Prostate gland (tissue), 2 donors: Measurements from ENCODE around the gene PTPN1. TPM values are rescaled to one million over a fixed set of nuclear protein-coding genes. Genes with fewer than 3 reads are reported as not detected.

Experiments
- DNase-seq: peaks from one replicate; pipeline ENCODE4 v3.0.0-alpha.2; 2019; ENCODE audit warnings: low spot score
- H3K27ac ChIP-seq, 2 donors: fragments of 200-600 bp; sonication (generic); 2 replicates each; pipeline ENCODE4 v1.5.1; 2017 to 2019
- H3K27me3 ChIP-seq: fragments of 200-600 bp; sonication (generic); replicated peaks from 2 replicates; pipeline ENCODE4 v1.5.1; 2019; ENCODE audit not compliant: insufficient read depth
- H3K36me3 ChIP-seq, 2 donors: fragments of 200-600 bp; sonication (generic); 1 replicate in 1 of 2; 2 replicates in 1 of 2; pipeline versions ENCODE4 v1.5.1 to v1.8.1; 2017 to 2019
- H3K4me1 ChIP-seq: fragments of 200-600 bp; sonication (generic); replicated peaks from 2 replicates; pipeline ENCODE4 v1.5.1; 2019
- H3K4me3 ChIP-seq, 2 donors: fragments of 200-600 bp; sonication (generic); 2 replicates each; pipeline ENCODE4 v1.5.1; 2017 to 2019
- H3K9me3 ChIP-seq: fragments of 200-600 bp; sonication (generic); 2 replicates; pipeline ENCODE4 v1.5.1; 2017
- POLR2A ChIP-seq: fragments of 450-650 bp; IDR thresholded peaks from one replicate; pipeline ENCODE4 v1.6.1; 2016; ENCODE audit warnings: antibody characterized with exemption, mild to moderate bottlenecking
- POLR2AphosphoS5 ChIP-seq: sonication (generic); formaldehyde crosslinking; IDR thresholded peaks from one replicate; pipeline ENCODE4 v1.6.1; 2017; ENCODE audit warnings: antibody characterized with exemption
- WGBS: methylation state at CpG from one replicate; pipeline ENCODE4 v1.1.5; 2018; 5-methylcytosine and 5-hydroxymethylcytosine counted together
- intact Hi-C: fragments of 100-400 bp; cut with DNase I; formaldehyde crosslinking; loops from one replicate; pipeline ENCODE4 v1.14.2; 2022
- total RNA-seq, 2 donors: library from RNA; depleted of rRNA; stranded (reverse); fragments of >200 nt; gene quantifications; one replicate each; pipeline ENCODE4 v1.1.0, GENCODE V29; 2016
- TF ChIP-seq, protein P1 (sequence below), 4 experiments: fragments of 200-600 bp in 2 of 4; fragments of 450-650 bp in 2 of 4; sonication (generic) in 2 of 4; IDR thresholded peaks; 1 replicate in 3 of 4; 2 replicates in 1 of 4; pipeline ENCODE4 v1.5.1; 2016 to 2019; ENCODE audit warnings: antibody characterized with exemption in 4 of 4, mild to moderate bottlenecking in 2 of 4, moderate library complexity in 2 of 4

Gene PTPN1
- total RNA-seq, 2 donors from 2014 or later: 28.5 to 46.6 TPM

DNA sequence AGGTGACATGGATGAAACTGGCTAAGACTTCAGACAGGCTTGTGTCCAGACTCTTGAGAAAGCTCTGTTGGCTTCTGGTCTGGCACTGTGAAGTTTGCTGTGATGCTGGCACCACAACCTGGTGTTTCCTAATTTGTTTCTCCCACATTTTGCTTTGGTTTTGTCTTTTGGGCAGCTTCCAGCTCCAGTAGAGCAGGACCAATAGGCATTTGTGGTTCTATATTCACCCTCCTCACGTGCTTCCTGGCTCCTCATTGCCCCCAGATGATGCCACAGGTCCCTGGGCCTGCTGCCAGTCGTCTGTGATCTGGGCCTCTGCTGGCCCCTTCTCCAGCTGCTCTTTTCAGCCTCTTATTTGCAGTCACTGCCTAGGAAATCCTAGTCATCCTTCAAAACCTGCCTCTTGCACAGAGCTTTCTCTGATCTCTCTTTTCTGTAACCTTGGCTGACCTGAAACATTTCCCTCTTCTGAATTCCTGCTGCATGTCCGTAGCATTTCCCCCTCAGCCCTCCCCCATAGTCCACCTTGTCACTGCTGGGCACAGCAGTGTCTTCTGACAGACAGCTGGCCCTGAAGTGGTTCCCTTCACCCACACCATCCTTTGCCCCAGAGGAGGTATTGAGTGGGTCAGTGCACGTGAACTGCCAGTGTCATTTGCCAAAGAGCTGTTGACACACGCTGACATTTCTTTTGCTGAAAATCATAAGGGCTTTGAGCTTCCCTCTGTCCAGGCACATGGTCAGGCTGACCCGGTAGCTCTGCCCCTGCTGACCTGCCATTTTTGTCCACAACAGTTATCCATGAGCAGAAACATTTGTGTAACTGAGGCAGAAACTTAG lies 63.0 kb downstream of the PTPN1 start:
- intact Hi-C loops: loop anchor here (5.0 kb wide), 2 partner anchors 61 to 96 kb away; partner anchors contain the start of gene PTPN1

DNA sequence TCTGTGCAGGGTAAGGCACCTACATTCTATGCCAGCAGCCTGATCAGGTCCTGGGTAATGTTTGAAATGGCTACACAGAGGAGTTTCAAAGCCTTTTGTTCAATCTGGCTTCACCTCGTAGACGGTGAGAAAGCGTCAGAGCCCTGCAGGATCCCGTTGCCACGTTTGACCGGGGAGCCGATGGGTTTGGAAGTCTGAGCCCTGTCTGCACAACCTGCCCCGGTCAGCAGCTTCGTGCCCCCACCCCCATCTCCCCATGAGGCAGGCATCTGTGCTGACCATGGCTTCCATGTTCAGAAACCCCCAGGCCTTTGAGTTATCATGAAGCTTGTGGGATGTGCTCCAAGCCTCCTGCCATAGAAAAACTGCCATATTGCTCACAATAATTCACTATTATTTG lies 63.9 kb downstream of the PTPN1 start:
- no peaks in the 10 kb centered on the region for H3K27me3 ChIP-seq
- DNase-seq: no peak
- TF ChIP-seq POLR2A: no peak
- TF ChIP-seq, protein P1, sequence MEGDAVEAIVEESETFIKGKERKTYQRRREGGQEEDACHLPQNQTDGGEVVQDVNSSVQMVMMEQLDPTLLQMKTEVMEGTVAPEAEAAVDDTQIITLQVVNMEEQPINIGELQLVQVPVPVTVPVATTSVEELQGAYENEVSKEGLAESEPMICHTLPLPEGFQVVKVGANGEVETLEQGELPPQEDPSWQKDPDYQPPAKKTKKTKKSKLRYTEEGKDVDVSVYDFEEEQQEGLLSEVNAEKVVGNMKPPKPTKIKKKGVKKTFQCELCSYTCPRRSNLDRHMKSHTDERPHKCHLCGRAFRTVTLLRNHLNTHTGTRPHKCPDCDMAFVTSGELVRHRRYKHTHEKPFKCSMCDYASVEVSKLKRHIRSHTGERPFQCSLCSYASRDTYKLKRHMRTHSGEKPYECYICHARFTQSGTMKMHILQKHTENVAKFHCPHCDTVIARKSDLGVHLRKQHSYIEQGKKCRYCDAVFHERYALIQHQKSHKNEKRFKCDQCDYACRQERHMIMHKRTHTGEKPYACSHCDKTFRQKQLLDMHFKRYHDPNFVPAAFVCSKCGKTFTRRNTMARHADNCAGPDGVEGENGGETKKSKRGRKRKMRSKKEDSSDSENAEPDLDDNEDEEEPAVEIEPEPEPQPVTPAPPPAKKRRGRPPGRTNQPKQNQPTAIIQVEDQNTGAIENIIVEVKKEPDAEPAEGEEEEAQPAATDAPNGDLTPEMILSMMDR (IDR thresholded peaks at IDR 0.05): no peak
- no peaks in the 10 kb centered on the region for H3K9me3 ChIP-seq
- H3K36me3 ChIP-seq: peaks cover 0 to 9% of the 10 kb centered on the region in 2 donors
- H3K4me1 ChIP-seq: peaks cover 8% of the 10 kb centered on the region
- H3K27ac ChIP-seq: no peak overlapping the region
- no peak overlapping the region for H3K4me3 ChIP-seq
- intact Hi-C loops: loop anchor here (2.0 to 5.0 kb wide), 3 partner anchors 62 to 383 kb away; partner anchors contain the start of genes CEBPB and PTPN1
- 80% methylated on average over 9 of the region's 9 CpGs for WGBS

More for the DNA sequence above, 63.0 kb downstream of the PTPN1 start:
- peaks cover 0 to 6% of the 10 kb centered on the region in 2 donors for H3K36me3 ChIP-seq
- TF ChIP-seq, protein P1 (IDR thresholded peaks at IDR 0.05): no peak
- no peak for TF ChIP-seq POLR2AphosphoS5
- TF ChIP-seq POLR2A: no peak
- H3K27me3 ChIP-seq: no peaks in the 10 kb centered on the region
- no peak for DNase-seq
- no peaks in the 10 kb centered on the region for H3K9me3 ChIP-seq
- no peak overlapping the region for H3K4me3 ChIP-seq
- H3K27ac ChIP-seq: no peak overlapping the region
- WGBS: 35% methylated on average over 6 of the region's 6 CpGs
- peaks cover 8% of the 10 kb centered on the region for H3K4me1 ChIP-seq

- Histone ChIP-seq H3K27me3 (no peaks in the 10 kb centered on the region), H3K27ac (no peak overlapping the region), H3K9me3 (no peaks in the 10 kb centered on the region), H3K4me3 (no peak overlapping the region), H3K4me1 (peaks cover 8% of the 10 kb centered on the region), H3K36me3 (peaks cover 1 to 12% of the 10 kb centered on the region in 2 donors)
- TF ChIP-seq POLR2AphosphoS5: no peak
- TF ChIP-seq, protein P1 (IDR thresholded peaks at IDR 0.05): no peak
- TF ChIP-seq POLR2A: no peak
- DNase-seq: no peak
- intact Hi-C loops: loop anchor here (2.0 to 5.0 kb wide), 3 partner anchors 62 to 384 kb away; partner anchors contain the start of genes CEBPB and PTPN1
- 95% methylated on average over 5 of the region's 5 CpGs for WGBS
Observed at GRCh38 chr20:50574586-50574985, 64.4 kb downstream of the PTPN1 start.

DNA sequence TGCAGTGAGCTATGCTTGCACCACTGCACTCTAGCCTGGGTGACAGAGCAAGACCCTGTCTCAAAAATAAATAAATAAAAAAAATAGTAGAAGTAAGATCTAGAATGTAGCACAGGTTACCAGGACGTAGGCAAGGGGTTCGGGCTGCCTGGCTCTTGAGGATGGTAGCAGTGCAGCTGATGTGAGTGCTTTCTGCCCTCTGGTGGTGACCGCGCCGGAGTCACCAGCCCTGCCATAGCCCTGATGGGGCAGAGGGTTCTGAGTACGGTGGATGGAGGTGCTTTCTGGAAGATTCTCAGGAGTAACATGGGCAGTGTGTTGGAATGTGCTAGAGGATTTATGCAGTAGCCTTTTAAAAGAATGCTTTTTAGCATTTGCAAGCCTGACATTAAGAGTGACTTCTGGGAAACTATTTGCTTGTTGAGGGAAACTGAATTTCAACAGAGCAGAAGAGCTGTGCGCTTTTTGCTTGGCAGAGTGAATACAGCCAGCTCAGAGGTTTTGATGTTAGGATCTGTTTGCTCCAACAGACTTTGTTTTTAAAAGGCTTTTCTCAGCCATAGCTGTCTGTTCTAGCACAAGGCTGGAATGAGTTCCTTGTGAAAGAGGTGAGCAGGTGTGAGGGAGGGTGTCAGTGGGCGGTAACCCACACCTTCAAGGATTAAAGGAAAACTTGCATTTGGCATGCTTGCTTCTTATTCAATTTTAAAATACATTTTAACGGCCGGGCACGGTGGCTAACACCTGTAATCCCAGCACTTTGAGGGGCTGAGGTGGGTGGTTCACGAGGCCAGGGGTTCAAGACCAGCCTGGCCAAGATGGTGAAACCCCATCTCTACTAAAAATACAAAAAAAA lies 65.9 kb downstream of the PTPN1 start:
- TF ChIP-seq POLR2AphosphoS5 (no peak), POLR2A (no peak)
- TF ChIP-seq, protein P1 (IDR thresholded peaks at IDR 0.05): peak; percentile 33 to 82 (median 79)
- intact Hi-C loops: loop anchor here (2.0 to 5.0 kb wide), 2 partner anchors 114 to 385 kb away; partner anchors contain the start of gene CEBPB
- no peak overlapping the region for H3K4me3 ChIP-seq
- peak overlapping the region in 1 of 2 donors; percentile 21 for H3K27ac ChIP-seq
- H3K4me1 ChIP-seq: peaks cover 8% of the 10 kb centered on the region
- peak; percentile 71 for DNase-seq
- no peaks in the 10 kb centered on the region for H3K9me3 ChIP-seq
- whole genome bisulfite sequencing: 52% methylated on average over 12 of the region's 12 CpGs
- H3K27me3 ChIP-seq: no peaks in the 10 kb centered on the region
- H3K36me3 ChIP-seq: peaks cover 4 to 16% of the 10 kb centered on the region in 2 donors
